Caco-2 (cell line): ENCODE results near the gene RALGAPB. TPM values are rescaled to one million over a fixed set of nuclear protein-coding genes. Genes with fewer than 3 reads are reported as not detected.

Experiments
- BruUV-seq: library from RNA; stranded (reverse); fragments of 400-500 nt; replicated peaks from 2 replicates; lab custom pipeline; 2021; lab: Mats Ljungman, UMichigan
- CTCF ChIA-PET: fragments of 300-600 bp; sonication (Branson Sonifier 250); formaldehyde crosslinking; loops from one replicate; lab custom pipeline; 2022; ENCODE audit warnings: antibody characterized with exemption; lab: Charles Lee
- POLR2A ChIA-PET: fragments of 300-600 bp; sonication (Branson Sonifier 250); formaldehyde crosslinking; loops from one replicate; lab custom pipeline; 2022; ENCODE audit warnings: antibody characterized with exemption; lab: Charles Lee
- DNase-seq, 2 experiments: peaks; one replicate each; pipeline versions ENCODE4 v3.0.0 to v3.0.0-alpha.2; 2020 to 2022
- H3K27me3 ChIP-seq: replicated peaks from 2 replicates; pipeline ENCODE4 v1.6.0; 2011; ENCODE audit warnings: low read length; ENCODE audit not compliant: control insufficient read depth, insufficient read depth
- H3K36me3 ChIP-seq: 2 replicates; pipeline ENCODE4 v1.5.1; 2011; ENCODE audit warnings: low read length; ENCODE audit not compliant: control insufficient read depth, insufficient read depth
- H3K4me1 ChIP-seq: fragments of 250-450 bp; sonication (Bioruptor Pico); 2 replicates; pipeline ENCODE4 v1.5.1; 2020; ENCODE audit warnings: mild to moderate bottlenecking
- H3K4me3 ChIP-seq: 2 replicates; pipeline ENCODE4 v1.5.1; 2011; ENCODE audit warnings: low read depth, mild to moderate bottlenecking, control low read depth, low read length
- H3K9me3 ChIP-seq: fragments of 250-450 bp; sonication (Bioruptor Pico); 2 replicates; pipeline ENCODE4 v1.5.1; 2020; ENCODE audit warnings: mild to moderate bottlenecking, moderate library complexity
- H3K27ac Mint-ChIP-seq: one replicate; pipeline ENCODE4 v1.8.0; 2022; ENCODE audit warnings: mixed read lengths; ENCODE audit not compliant: unreplicated experiment
- H3K27me3 Mint-ChIP-seq: one replicate; pipeline ENCODE4 v1.8.0; 2022; ENCODE audit warnings: mixed read lengths; ENCODE audit not compliant: insufficient read depth, unreplicated experiment
- H3K36me3 Mint-ChIP-seq: one replicate; pipeline ENCODE4 v1.8.0; 2022; ENCODE audit warnings: mild to moderate bottlenecking, mixed read lengths; ENCODE audit not compliant: insufficient read depth, unreplicated experiment
- H3K4me1 Mint-ChIP-seq: one replicate; pipeline ENCODE4 v1.8.0; 2022; ENCODE audit warnings: low read depth, mixed read lengths; ENCODE audit not compliant: unreplicated experiment
- H3K4me3 Mint-ChIP-seq: one replicate; pipeline ENCODE4 v1.8.0; 2022; ENCODE audit warnings: mild to moderate bottlenecking, moderate library complexity, mixed read lengths; ENCODE audit not compliant: unreplicated experiment
- H3K9me3 Mint-ChIP-seq: one replicate; pipeline ENCODE4 v1.8.0; 2022; ENCODE audit warnings: mixed read lengths; ENCODE audit not compliant: unreplicated experiment
- intact Hi-C: fragments of 100-400 bp; cut with micrococcal nuclease; formaldehyde crosslinking; loops from one replicate; pipeline ENCODE4 v1.10.0; 2022; ENCODE audit not compliant: unreplicated experiment
- total RNA-seq: library from RNA; stranded (reverse); gene quantifications from 2 replicates; pipeline ENCODE4 v1.2.3, GENCODE V29; 2022
- TF ChIP-seq, protein P1 (sequence below), 2 experiments: fragments of 200-600 bp in 1 of 2; IDR thresholded peaks; 1 replicate in 1 of 2; 2 replicates in 1 of 2; pipeline versions ENCODE4 v1.5.1 to v1.8.0; 2011 to 2022; ENCODE audit warnings: antibody characterized with exemption in 1 of 2, control low read depth in 1 of 2, inconsistent platforms in 1 of 2, low read depth in 1 of 2, low read length in 1 of 2, mild to moderate bottlenecking in 1 of 2, moderate library complexity in 1 of 2; ENCODE audit not compliant: insufficient read depth in 1 of 2, severe bottlenecking in 1 of 2, unreplicated experiment in 1 of 2

The RALGAPB gene
- total RNA-seq, 1 experiment from 2014 or later = 69.1 TPM

- Histone ChIP-seq H3K4me1 (peaks cover 14% of the 10 kb centered on the region), H3K27me3 (no peaks in the 10 kb centered on the region), H3K36me3 (0 out of 2 replicates have a peak, but pooled peaks cover 1% of the 10 kb centered on the region), H3K4me3 (no peak overlapping the region), H3K9me3 (no peaks in the 10 kb centered on the region)
- Mint-ChIP-seq H3K27ac (no peak overlapping the region), H3K36me3 (peaks cover 35% of the 10 kb centered on the region), H3K9me3 (no peaks in the 10 kb centered on the region), H3K27me3 (no peaks in the 10 kb centered on the region), H3K4me1 (peaks cover 5% of the 10 kb centered on the region), H3K4me3 (no peak overlapping the region)
- no TSS peak for BruUV-seq
- TF ChIP-seq, protein P1, sequence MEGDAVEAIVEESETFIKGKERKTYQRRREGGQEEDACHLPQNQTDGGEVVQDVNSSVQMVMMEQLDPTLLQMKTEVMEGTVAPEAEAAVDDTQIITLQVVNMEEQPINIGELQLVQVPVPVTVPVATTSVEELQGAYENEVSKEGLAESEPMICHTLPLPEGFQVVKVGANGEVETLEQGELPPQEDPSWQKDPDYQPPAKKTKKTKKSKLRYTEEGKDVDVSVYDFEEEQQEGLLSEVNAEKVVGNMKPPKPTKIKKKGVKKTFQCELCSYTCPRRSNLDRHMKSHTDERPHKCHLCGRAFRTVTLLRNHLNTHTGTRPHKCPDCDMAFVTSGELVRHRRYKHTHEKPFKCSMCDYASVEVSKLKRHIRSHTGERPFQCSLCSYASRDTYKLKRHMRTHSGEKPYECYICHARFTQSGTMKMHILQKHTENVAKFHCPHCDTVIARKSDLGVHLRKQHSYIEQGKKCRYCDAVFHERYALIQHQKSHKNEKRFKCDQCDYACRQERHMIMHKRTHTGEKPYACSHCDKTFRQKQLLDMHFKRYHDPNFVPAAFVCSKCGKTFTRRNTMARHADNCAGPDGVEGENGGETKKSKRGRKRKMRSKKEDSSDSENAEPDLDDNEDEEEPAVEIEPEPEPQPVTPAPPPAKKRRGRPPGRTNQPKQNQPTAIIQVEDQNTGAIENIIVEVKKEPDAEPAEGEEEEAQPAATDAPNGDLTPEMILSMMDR (IDR thresholded peaks at IDR 0.05; ENCODE audit: insufficient read depth in 1 of 2, low read depth in 1 of 2, low read length in 1 of 2, severe bottlenecking in 1 of 2, unreplicated experiment in 1 of 2) = no peak
- intact Hi-C loops = no loop called here
- ChIA-PET CTCF (no interaction called here), POLR2A (no interaction called here)
- no peak for DNase-seq
These were observed 84.5 kb downstream of the RALGAPB start for GRCh38 chr20:38557174-38557573.

- peaks cover 14% of the 10 kb centered on the region for H3K4me1 ChIP-seq
- no peaks in the 10 kb centered on the region for H3K27me3 ChIP-seq
- peaks cover 5% of the 10 kb centered on the region for H3K4me1 Mint-ChIP-seq
- BruUV-seq = no TSS peak
- H3K27me3 Mint-ChIP-seq = no peaks in the 10 kb centered on the region
- no peaks in the 10 kb centered on the region for H3K9me3 Mint-ChIP-seq
- H3K27ac Mint-ChIP-seq = no peak overlapping the region
- DNase-seq = no peak
- H3K36me3 ChIP-seq = no peaks in the 10 kb centered on the region
- H3K4me3 Mint-ChIP-seq = no peak overlapping the region
- TF ChIP-seq, protein P1 (IDR thresholded peaks at IDR 0.05; ENCODE audit: insufficient read depth in 1 of 2, low read depth in 1 of 2, low read length in 1 of 2, severe bottlenecking in 1 of 2, unreplicated experiment in 1 of 2) = no peak
- CTCF ChIA-PET = no interaction called here
- intact Hi-C loops = no loop called here
- peaks cover 46% of the 10 kb centered on the region for H3K36me3 Mint-ChIP-seq
- POLR2A ChIA-PET = no interaction called here
- H3K4me3 ChIP-seq = no peak overlapping the region
- no peaks in the 10 kb centered on the region for H3K9me3 ChIP-seq
These were observed 86.1 kb downstream of the RALGAPB start for GRCh38 chr20:38558596-38559360.

DNA sequence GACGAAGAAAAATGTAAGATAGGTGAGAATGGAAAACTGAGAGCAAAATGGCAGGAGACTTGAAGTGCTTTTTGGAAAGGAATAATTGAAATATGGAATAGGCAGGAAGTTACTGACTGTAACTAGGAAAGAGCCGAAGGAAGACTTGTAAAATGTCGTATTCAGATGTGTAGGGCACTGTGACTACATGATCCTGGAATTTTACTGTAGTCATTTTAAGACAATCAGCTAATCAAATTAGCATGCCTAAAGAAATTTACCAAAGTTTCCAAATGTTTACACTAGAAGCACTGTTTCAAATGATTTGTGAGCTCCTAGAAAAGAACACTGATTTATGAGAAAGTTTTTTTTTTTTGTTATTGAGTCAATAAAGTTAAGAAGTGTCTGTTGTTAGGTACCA, 87.1 kb downstream of the RALGAPB start:
- CTCF ChIA-PET = no interaction called here

More for the DNA sequence above, 87.1 kb downstream of the RALGAPB start:
- Mint-ChIP-seq H3K9me3 (no peaks in the 10 kb centered on the region), H3K4me1 (peaks cover 5% of the 10 kb centered on the region), H3K27ac (no peak overlapping the region), H3K27me3 (no peaks in the 10 kb centered on the region), H3K4me3 (no peak overlapping the region), H3K36me3 (peaks cover 47% of the 10 kb centered on the region)
- POLR2A ChIA-PET = no interaction called here
- DNase-seq = no peak
- BruUV-seq = no TSS peak
- Histone ChIP-seq H3K36me3 (no peaks in the 10 kb centered on the region), H3K27me3 (no peaks in the 10 kb centered on the region), H3K4me1 (peaks cover 9% of the 10 kb centered on the region), H3K9me3 (no peaks in the 10 kb centered on the region), H3K4me3 (no peak overlapping the region)
- intact Hi-C loops = no loop called here
- TF ChIP-seq, protein P1 (IDR thresholded peaks at IDR 0.05; ENCODE audit: insufficient read depth in 1 of 2, low read depth in 1 of 2, low read length in 1 of 2, severe bottlenecking in 1 of 2, unreplicated experiment in 1 of 2) = no peak
